NCI-H2171 treated with DMSO at 0.1 percent for 48 hours (cell line): ENCODE results near the gene FAM168A.

Experiments used
- DNase-seq: peaks from one replicate; lab custom pipeline; 2025; lab: John Stamatoyannopoulos, UW

Gene FAM168A

GRCh38 chr11:73556966-73557365 is 40.9 kb downstream of the FAM168A start:
- no peak for DNase-seq

DNA sequence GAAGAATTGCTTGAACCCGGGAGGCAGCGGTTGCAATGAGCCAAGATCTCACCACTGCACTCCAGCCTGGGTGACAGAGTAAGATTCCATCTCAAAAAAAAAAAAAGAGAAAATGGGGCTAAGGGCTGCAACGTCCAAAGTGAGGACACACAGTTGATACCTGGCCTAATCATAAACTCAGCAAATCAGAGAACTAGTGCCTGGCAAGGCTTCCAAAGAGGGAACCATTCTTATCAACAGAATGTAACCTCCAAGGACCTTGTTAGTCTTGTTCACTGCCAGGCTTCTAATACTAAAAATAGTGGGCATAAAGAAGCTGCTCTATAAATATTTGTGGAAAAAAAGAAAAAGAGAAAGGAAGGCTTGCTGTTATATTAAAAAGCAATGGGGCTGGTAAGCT is 42.3 kb downstream of the FAM168A start:
- no peak for DNase-seq

DNA sequence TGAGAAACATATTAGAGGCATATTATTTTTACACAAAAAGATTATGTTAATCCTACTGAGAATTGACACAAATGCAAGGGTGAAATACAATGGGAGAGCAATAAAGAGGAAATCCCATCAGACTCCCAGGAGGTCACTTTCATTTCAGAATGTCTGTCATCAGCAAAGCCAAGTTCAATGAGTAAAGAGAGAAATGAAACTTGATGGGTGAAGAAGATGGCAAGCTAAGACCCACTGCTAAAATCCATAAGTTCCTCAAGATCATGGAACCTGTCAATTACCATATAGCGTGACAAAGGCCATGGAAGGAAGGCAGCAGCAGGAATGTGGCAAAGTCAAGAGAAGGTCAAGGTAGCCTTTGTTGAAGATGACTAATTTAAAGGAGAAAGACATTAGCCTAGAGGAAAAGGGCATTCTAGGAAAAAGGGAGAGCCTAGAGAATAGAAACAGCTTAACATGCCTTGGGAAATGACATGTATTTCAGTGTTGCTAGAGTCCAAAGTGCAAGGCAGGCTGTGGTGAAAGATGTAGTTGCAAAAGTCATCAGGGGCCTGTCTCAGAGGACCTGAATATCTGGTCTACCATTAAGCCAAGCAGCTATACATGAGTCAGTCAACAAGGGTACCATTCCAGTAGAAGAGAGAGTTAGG is 43.1 kb downstream of the FAM168A start:
- DNase-seq: no peak

DNA sequence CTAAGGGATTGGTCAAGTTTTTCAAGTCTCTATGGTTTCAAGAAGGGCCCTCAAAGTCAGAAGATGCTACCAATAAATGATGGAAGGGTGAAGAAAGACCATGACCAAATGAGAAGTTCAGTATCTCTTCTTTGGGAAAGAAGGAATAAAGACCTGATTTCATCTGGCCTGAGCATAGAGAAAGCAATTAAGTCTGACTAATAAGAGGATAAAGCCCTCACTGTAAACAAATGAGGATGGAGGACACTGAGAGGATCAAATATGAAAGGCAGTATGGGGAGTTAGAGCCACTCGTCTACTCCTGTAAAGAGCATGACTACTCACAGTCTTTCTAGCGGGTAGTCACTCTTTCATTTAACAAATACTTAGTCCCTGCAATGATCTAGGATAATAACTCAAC is 44.6 kb downstream of the FAM168A start:
- no peak for DNase-seq

DNA sequence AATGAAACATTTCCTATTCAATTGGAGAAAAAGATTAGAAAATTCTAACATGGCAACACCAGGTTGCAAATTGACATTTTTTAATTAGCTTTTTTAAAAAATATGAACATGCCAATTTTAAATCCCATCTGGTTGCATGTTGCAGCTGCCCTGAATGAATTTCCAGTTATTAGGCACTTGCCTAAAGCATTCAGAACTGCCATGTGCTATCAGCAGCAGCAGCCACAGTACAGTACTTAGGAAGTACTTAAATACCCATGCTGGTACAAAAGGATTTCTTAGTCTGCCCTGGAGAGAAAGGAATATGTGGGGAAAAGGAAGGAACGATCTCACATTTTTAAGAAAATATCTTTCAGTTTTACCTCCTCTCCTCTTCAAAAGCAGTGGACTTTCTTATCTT is 46.2 kb downstream of the FAM168A start:
- peak; percentile 30 for DNase-seq

DNA sequence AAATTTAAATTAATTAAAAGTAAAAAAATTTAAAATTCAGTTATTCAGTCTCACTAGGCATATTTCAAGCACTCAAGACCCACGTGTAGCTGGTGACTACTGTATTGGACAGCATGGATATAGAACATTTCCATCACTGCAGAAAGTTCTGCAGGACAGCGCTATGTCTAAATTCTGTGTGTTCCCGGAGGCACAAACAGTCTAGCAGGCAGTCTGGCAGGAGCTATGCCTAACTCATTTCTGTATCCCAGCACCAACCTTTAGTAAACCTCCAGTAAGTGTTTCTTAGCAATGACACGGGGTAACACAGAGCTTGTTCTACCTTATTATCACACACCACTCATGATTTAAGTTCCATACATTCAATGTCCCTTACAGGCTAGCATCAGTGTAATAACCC is 48.5 kb downstream of the FAM168A start:
- no peak for DNase-seq

GRCh38 chr11:73547706-73548595 is 50.0 kb downstream of the FAM168A start:
- no peak for DNase-seq

DNA sequence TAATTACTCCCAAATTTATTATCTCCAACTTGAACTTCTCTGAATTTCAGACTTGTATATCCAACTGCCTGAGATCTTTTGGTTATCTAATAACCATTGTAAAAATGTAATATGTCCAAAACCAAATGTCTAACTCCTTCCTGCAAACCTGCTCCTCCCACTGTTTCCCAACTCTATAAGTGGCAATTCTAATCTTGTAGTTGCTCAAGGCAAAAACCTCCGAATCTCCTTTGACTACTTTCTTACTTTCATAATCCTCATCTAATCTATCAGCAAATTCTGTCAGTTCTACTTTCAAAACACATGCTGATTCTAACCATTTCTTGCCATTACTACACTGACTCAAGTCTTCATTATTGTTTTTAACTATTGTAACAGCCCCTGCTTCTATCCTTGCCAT is 55.7 kb downstream of the FAM168A start:
- no peak for DNase-seq

GRCh38 chr11:73539506-73540084 is 58.3 kb downstream of the FAM168A start:
- DNase-seq: peak; percentile 98

- no peak for DNase-seq
These were observed 59.5 kb downstream of the FAM168A start for GRCh38 chr11:73538381-73538872.

DNA sequence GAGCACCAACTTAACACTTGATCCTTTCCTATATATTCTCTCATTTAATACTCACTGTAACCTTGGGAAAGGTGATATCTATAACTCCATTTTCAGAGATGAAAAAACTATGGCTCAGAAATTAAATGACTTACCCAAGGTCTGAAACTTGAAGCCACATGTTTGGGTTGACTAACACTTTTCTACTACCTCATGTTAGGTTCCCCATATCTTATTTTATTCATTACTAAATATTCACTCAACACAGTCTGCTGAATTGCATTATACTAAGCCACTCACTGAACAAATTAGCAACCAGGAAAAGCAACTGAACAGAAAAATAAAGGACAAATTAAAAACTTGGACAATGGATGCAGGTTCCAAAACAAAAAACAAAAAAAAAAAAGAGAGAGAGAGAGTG is 59.9 kb downstream of the FAM168A start:
- no peak for DNase-seq

GRCh38 chr11:73536961-73537360 is 61.0 kb downstream of the FAM168A start:
- no peak for DNase-seq

DNA sequence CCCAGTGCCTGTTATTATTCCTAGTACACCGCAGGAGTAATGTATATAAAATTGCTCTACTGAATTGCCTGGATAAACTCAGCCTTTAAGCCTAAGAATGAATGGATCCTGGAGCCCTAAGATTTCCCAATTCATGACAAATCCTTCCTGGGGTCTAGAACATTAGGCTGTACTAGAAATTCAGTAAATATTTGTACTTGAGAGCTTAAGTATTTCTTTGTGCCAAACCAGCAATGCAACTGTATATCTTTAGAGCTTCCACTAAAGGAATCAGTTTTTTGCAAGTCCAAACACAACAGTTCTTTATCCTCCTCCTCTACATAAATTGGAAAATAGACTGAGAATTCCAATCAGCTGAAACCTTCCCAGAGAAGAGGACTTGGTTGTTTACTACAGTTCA is 65.6 kb downstream of the FAM168A start:
- DNase-seq: no peak

DNA sequence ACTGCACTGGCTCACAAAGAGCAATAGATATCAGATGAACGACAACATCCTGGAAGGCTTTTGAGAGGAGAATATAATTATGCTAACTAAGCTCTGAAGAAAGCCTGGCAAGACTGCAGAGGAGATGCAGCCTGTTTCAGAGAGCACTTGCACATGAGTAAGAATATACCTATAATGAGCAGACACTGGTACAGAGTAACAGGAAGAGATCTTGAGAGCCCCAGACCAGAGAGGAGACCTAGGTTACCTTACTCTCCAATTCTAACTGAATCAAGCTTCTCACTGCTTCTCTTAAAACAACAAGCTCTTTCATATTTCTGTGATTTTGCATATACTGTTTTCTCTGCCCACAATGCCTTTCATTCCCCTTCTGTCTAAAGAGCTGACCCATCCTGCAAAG is 66.5 kb downstream of the FAM168A start:
- no peak for DNase-seq

- no peak for DNase-seq
These were observed 67.8 kb downstream of the FAM168A start for GRCh38 chr11:73530109-73530508.

GRCh38 chr11:73529204-73529530 is 68.7 kb downstream of the FAM168A start:
- DNase-seq: no peak

DNA sequence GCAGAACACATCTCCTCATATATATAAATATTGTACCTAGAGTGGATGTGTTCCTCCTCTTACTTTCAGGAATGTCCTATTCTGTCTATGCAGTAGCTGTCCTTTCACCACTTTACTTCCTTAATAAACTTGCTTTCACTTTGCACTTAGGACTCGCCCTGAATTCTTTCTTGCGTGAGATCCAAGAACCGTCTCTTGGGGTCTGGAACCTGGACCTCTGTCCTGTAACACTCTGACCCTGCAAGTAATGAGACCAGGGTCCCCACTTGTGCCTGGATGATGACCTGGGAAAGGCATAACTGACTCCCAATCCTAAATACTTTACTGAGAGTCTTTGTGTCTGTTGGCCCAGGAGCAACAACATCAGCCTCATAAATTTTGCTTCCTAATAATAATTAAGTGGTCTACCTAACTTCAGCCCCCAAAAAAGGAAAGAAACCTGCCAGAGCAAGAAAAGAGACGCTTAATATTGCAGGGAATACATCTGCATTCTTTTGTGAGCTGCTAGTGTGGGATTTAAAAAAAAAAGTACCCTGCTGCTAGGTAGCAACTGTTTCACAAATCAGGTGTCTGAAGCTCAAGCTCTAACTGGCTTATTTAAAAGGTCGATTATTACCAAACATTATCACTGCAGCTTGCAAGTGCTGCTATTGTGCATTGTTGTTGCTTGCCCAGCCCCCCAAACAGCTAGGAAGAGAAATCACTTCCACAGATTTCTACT is 69.3 kb downstream of the FAM168A start:
- no peak for DNase-seq

DNA sequence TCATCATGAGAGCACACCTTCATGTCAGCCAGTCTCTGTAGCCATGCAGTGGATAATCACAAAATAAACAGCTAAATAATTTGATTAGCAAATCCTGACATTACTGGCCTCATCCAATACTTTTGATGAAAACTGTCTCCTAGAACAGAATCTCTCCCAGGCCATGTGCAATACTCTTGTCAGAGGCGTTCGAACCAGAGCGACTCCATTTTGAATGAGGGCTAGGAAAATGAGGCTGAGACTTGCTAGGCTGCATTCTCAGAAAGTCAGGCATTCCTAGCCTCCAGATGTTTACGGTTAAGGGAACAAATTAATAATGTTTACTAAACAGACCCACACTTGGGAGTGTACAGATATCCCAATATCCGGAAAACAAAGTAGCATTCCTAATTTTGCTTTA is 69.9 kb downstream of the FAM168A start:
- no peak for DNase-seq

GRCh38 chr11:73525611-73526010 is 72.3 kb downstream of the FAM168A start:
- DNase-seq: no peak

DNA sequence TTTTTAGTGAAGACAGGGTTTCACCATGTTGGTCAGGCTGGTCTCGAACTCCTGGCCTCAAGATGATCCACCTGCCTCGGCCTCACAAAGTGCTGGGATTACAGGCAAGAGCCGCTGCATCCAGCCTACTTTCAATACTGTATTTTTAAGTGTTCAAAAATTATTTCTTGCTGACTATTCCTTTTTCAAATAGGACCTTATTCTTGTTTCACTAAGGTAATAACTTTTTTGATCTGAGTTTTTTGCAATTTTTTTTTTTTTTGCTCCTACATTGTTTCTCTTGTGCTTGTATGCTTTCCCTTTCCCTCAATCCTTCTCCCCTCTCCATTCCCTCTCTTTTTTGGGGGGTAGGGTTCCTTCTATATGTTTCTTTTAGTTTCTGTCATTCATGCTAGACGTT is 73.1 kb downstream of the FAM168A start:
- no peak for DNase-seq

- no peak for DNase-seq
These were observed 76.3 kb downstream of the FAM168A start for GRCh38 chr11:73521621-73522020.

- DNase-seq: peak; percentile 68
These were observed 77.4 kb downstream of the FAM168A start for GRCh38 chr11:73520353-73521061.
